Measurements from ENCODE around the gene SLC22A16. TPM values are rescaled to one million over a fixed set of nuclear protein-coding genes. Genes with fewer than 3 reads are reported as not detected.

SLC22A16 gene
- polyA plus RNA-seq, 1 donor (not counting 4 experiments of a cell fraction or from before 2014, with no cell fraction given), result not detected

DNA sequence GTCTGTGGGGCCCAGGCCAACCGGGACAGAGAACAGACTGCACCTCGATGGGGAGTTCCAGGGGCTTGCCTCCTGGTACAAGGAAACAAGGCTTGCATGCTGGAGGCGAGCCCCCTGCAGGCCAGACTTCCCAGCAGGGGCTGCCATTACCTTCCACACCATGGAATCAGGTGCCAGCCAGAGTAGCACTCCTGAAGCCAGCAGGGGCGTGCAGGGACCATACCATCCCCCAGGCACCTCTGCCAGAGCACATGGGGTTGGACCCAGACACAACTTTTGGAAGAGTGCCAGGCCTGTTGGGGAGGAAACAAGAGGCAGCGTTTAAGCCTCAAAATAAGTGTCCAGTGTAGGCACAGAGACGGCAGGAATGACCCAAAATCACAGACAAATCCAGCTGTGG is 67.5 kb downstream of the SLC22A16 start:
- no peak overlapping the region for H3K4me3 ChIP-seq (ENCODE audit: control insufficient read depth in 2 of 3, extremely low read depth in 1 of 3, insufficient read depth in 2 of 3, low read depth in 1 of 3, low read length in 3 of 3)
- H4K20me1 ChIP-seq (ENCODE audit: control insufficient read depth, extremely low read depth, insufficient read depth, low read length), result no peaks in the 10 kb centered on the region
- H3K9me3 ChIP-seq (ENCODE audit: control insufficient read depth, low read depth, low read length), result no peaks in the 10 kb centered on the region
- no peak overlapping the region for H3K4me2 ChIP-seq (ENCODE audit: control insufficient read depth, extremely low read depth, insufficient read depth, low read depth, low read length)
- TF ChIP-seq CTCF (optimal IDR thresholded peaks at IDR 0.05 in 1 of 3, IDR thresholded peaks at IDR 0.05 in 1 of 3, conservative IDR thresholded peaks at IDR 0.05 in 1 of 3; ENCODE audit: extremely low read depth in 1 of 3, insufficient read depth in 2 of 3, low read length in 3 of 3) (no peak), EZH2 (IDR thresholded peaks at IDR 0.05; ENCODE audit: low read length) (no peak)
- dilution Hi-C loops (cut with MboI; ENCODE audit: extremely low pct_ligation_motif_present, low sequenced_read_pairs), result no loop called here
- H3K36me3 ChIP-seq (ENCODE audit: control insufficient read depth in 2 of 2, extremely low read depth in 1 of 2, insufficient read depth in 2 of 2, low read length in 2 of 2), result no peaks in the 10 kb centered on the region
- no peak overlapping the region for H2AFZ ChIP-seq (ENCODE audit: control insufficient read depth, low read length)
- no peak for DNase-seq (ENCODE audit: low read depth, low spot score)
- peaks cover 3% of the 10 kb centered on the region for H3K27me3 ChIP-seq (ENCODE audit: control insufficient read depth, extremely low read depth, insufficient read depth, low read length)
- no peak overlapping the region for H3K9ac ChIP-seq (ENCODE audit: control insufficient read depth, extremely low read depth, insufficient read depth, low read length)
- H3K27ac ChIP-seq (ENCODE audit: control insufficient read depth, insufficient read depth, low read length), result no peak overlapping the region
- no peaks in the 10 kb centered on the region for H3K9me1 ChIP-seq (ENCODE audit: control insufficient read depth, extremely low read depth, insufficient read depth, low read length)
- no peaks in the 10 kb centered on the region for H3K79me2 ChIP-seq (ENCODE audit: control insufficient read depth, insufficient read depth, low read length)
- H3K4me1 ChIP-seq (ENCODE audit: control insufficient read depth, extremely low read depth, insufficient read depth, low read length), result no peaks in the 10 kb centered on the region
- no peak for FAIRE-seq

GRCh38 chr6:110404607-110405006 is 71.8 kb downstream of the SLC22A16 start:
- no peaks in the 10 kb centered on the region for H3K9me1 ChIP-seq (ENCODE audit: control insufficient read depth, extremely low read depth, insufficient read depth, low read length)
- H3K4me3 ChIP-seq (ENCODE audit: control insufficient read depth in 2 of 3, extremely low read depth in 1 of 3, insufficient read depth in 2 of 3, low read depth in 1 of 3, low read length in 3 of 3), result no peak overlapping the region
- TF ChIP-seq CTCF (optimal IDR thresholded peaks at IDR 0.05 in 1 of 3, IDR thresholded peaks at IDR 0.05 in 1 of 3, conservative IDR thresholded peaks at IDR 0.05 in 1 of 3; ENCODE audit: extremely low read depth in 1 of 3, insufficient read depth in 2 of 3, low read length in 3 of 3), result no peak
- no peak for TF ChIP-seq EZH2 (IDR thresholded peaks at IDR 0.05; ENCODE audit: low read length)
- no peak overlapping the region for H3K9ac ChIP-seq (ENCODE audit: control insufficient read depth, extremely low read depth, insufficient read depth, low read length)
- no peaks in the 10 kb centered on the region for H3K9me3 ChIP-seq (ENCODE audit: control insufficient read depth, low read depth, low read length)
- H3K27me3 ChIP-seq (ENCODE audit: control insufficient read depth, extremely low read depth, insufficient read depth, low read length), result no peaks in the 10 kb centered on the region
- H3K27ac ChIP-seq (ENCODE audit: control insufficient read depth, insufficient read depth, low read length), result no peak overlapping the region
- FAIRE-seq, result no peak
- H3K36me3 ChIP-seq (ENCODE audit: control insufficient read depth in 2 of 2, extremely low read depth in 1 of 2, insufficient read depth in 2 of 2, low read length in 2 of 2), result no peaks in the 10 kb centered on the region
- dilution Hi-C loops (cut with MboI; ENCODE audit: extremely low pct_ligation_motif_present, low sequenced_read_pairs), result no loop called here
- DNase-seq (ENCODE audit: low read depth, low spot score), result no peak
- H3K4me1 ChIP-seq (ENCODE audit: control insufficient read depth, extremely low read depth, insufficient read depth, low read length), result no peaks in the 10 kb centered on the region
- no peak overlapping the region for H2AFZ ChIP-seq (ENCODE audit: control insufficient read depth, low read length)
- H4K20me1 ChIP-seq (ENCODE audit: control insufficient read depth, extremely low read depth, insufficient read depth, low read length), result no peaks in the 10 kb centered on the region
- H3K4me2 ChIP-seq (ENCODE audit: control insufficient read depth, extremely low read depth, insufficient read depth, low read depth, low read length), result no peak overlapping the region
- no peaks in the 10 kb centered on the region for H3K79me2 ChIP-seq (ENCODE audit: control insufficient read depth, insufficient read depth, low read length)
